GM12878 (cell line): ENCODE measurements around the gene COL4A1. TPM values are rescaled to one million over a fixed set of nuclear protein-coding genes. Genes with fewer than 3 reads are reported as not detected.

Experiments used
- ATAC-seq: fragments of 200-7000 bp; cut with Tn5 transposase; 3 replicates; pipeline ENCODE4 v1.9.1; 2020; ENCODE audit warnings: mild to moderate bottlenecking, moderate library complexity
- BruUV-seq: library from RNA; stranded (reverse); fragments of 400-500 nt; replicated peaks from 2 replicates; lab custom pipeline; 2021; lab: Mats Ljungman, UMichigan
- CTCF ChIA-PET: fragments of 300-600 bp; sonication (Branson Sonifier 250); formaldehyde crosslinking; extraction: SDS; loops from one replicate; lab custom pipeline; 2021; ENCODE audit warnings: inconsistent platforms; lab: Yijun Ruan, JAX
- POLR2A ChIA-PET: fragments of 350-600 bp; formaldehyde crosslinking; extraction: SDS; loops from one replicate; lab custom pipeline; 2021; ENCODE audit warnings: inconsistent platforms; lab: Charles Lee
- RAD21 ChIA-PET: fragments of 300-600 bp; sonication (Branson Sonifier 250); formaldehyde crosslinking; loops from one replicate; lab custom pipeline; 2023; ENCODE audit warnings: antibody characterized with exemption; ENCODE audit not compliant: unreplicated experiment; lab: Charles Lee
- SMC1A ChIA-PET: fragments of 300-600 bp; sonication (Branson Sonifier 250); formaldehyde crosslinking; loops from one replicate; lab custom pipeline; 2023; ENCODE audit not compliant: unreplicated experiment, uncharacterized antibody; lab: Charles Lee
- DNase-seq: peaks from one replicate; pipeline ENCODE4 v3.0.0-alpha.2; 2011; ENCODE audit warnings: low read depth, low spot score
- FAIRE-seq: peaks from 3 replicates; lab custom pipeline; 2011; peaks lifted over from hg19 to GRCh38; lab: Jason Lieb, UNC
- H2AFZ ChIP-seq: 2 replicates; pipeline ENCODE4 v1.6.0; 2011; ENCODE audit warnings: low read depth, low read length, control low read depth; ENCODE audit not compliant: control insufficient read depth
- H3K27ac ChIP-seq: 2 replicates; pipeline ENCODE4 v1.5.1; 2011; ENCODE audit warnings: control low read depth; ENCODE audit not compliant: control insufficient read depth, insufficient read depth
- H3K27me3 ChIP-seq, 2 experiments: replicated peaks in 1 of 2; 2 replicates each; pipeline versions ENCODE4 v1.6.0 to v1.6.1; 2011; ENCODE audit warnings: low read length in 1 of 2; ENCODE audit not compliant: control insufficient read depth in 2 of 2, insufficient read depth in 2 of 2
- H3K36me3 ChIP-seq, 2 experiments: 2 replicates each; pipeline ENCODE4 v1.5.1; 2011; ENCODE audit warnings: low read length in 1 of 2; ENCODE audit not compliant: control insufficient read depth in 2 of 2, insufficient read depth in 2 of 2
- H3K4me1 ChIP-seq: 2 replicates; pipeline ENCODE4 v1.6.1; 2011; ENCODE audit warnings: mild to moderate bottlenecking, low read length, moderate library complexity, mixed read lengths; ENCODE audit not compliant: control insufficient read depth, insufficient read depth
- H3K4me2 ChIP-seq: 2 replicates; pipeline ENCODE4 v1.6.0; 2011; ENCODE audit warnings: control low read depth; ENCODE audit not compliant: control insufficient read depth, insufficient read depth
- H3K4me3 ChIP-seq: fragments of 200-600 bp; sonication (generic); 2 replicates; pipeline ENCODE4 v1.5.1; 2016
- H3K79me2 ChIP-seq: 2 replicates; pipeline ENCODE4 v1.6.0; 2011; ENCODE audit warnings: low read length; ENCODE audit not compliant: control insufficient read depth, insufficient read depth
- H3K9ac ChIP-seq: 2 replicates; pipeline ENCODE4 v1.8.0; 2011; ENCODE audit warnings: low read length, control low read depth, mixed read lengths; ENCODE audit not compliant: control insufficient read depth, insufficient read depth
- H3K9me3 ChIP-seq: replicated peaks from 3 replicates; pipeline ENCODE4 v1.5.1; 2011; ENCODE audit warnings: mild to moderate bottlenecking, low read length; ENCODE audit not compliant: control insufficient read depth, insufficient read depth
- H4K20me1 ChIP-seq: 2 replicates; pipeline ENCODE4 v1.6.0; 2011; ENCODE audit not compliant: control insufficient read depth, insufficient read depth
- ASH2L ChIP-seq: fragments of 300-600, 200-600 bp; sonication (generic); IDR thresholded peaks from 2 replicates; pipeline ENCODE4 v1.6.1; 2017; ENCODE audit warnings: low read depth, mild to moderate bottlenecking, borderline replicate concordance
- CHD4 ChIP-seq: fragments of 200-600 bp; sonication (generic); IDR thresholded peaks from 2 replicates; pipeline ENCODE4 v1.6.1; 2016; ENCODE audit warnings: mild to moderate bottlenecking
- DPF2 ChIP-seq: fragments of 450-650 bp; IDR thresholded peaks from 2 replicates; pipeline ENCODE4 v1.6.1; 2017; ENCODE audit warnings: mild to moderate bottlenecking
- HCFC1 ChIP-seq: fragments of 150-350 bp; IDR thresholded peaks from 2 replicates; pipeline ENCODE4 v1.6.1; 2014; ENCODE audit warnings: low read length
- MEF2B ChIP-seq: fragments of 450-650 bp; IDR thresholded peaks from 2 replicates; pipeline ENCODE4 v1.6.1; 2018; ENCODE audit warnings: mild to moderate bottlenecking, moderate library complexity; ENCODE audit not compliant: partially characterized antibody, poor library complexity, severe bottlenecking
- MTA3 ChIP-seq: IDR thresholded peaks from 2 replicates; pipeline ENCODE4 v1.6.1; 2012; ENCODE audit warnings: low read length, inconsistent platforms, borderline replicate concordance
- MYB ChIP-seq: fragments of 150-350 bp; IDR thresholded peaks from 2 replicates; pipeline ENCODE4 v1.6.1; 2014; ENCODE audit warnings: mild to moderate bottlenecking, low read depth, low read length, borderline replicate concordance
- TAF1 ChIP-seq: IDR thresholded peaks from 2 replicates; pipeline ENCODE4 v1.6.1; 2011; ENCODE audit warnings: mild to moderate bottlenecking, low read depth, low read length, borderline replicate concordance
- TBL1XR1 ChIP-seq: IDR thresholded peaks from 2 replicates; pipeline ENCODE4 v1.6.1; 2012; ENCODE audit warnings: low read depth, low read length, improper control_type of control experiment
- TCF12 ChIP-seq: IDR thresholded peaks from 2 replicates; pipeline ENCODE4 v1.6.1; 2011; ENCODE audit warnings: low read depth, mild to moderate bottlenecking, low read length
- WGBS: methylation state at CpG from one replicate; pipeline ENCODE4 v1.1.6; 2016; ENCODE audit warnings: low lambda C conversion rate; ENCODE audit not compliant: insufficient replicate concordance, insufficient coverage; ENCODE audit errors: missing lambda C conversion rate; 5-methylcytosine and 5-hydroxymethylcytosine counted together
- in situ Hi-C: fragments of 300-500 bp; cut with MboI; formaldehyde crosslinking; loops from 9 replicates; pipeline ENCODE4 v1.14.3; 2018; ENCODE audit warnings: mixed read lengths
- intact Hi-C: fragments of 100-400 bp; cut with micrococcal nuclease; formaldehyde crosslinking; loops from one replicate; pipeline ENCODE4 v1.14.2; 2022; ENCODE audit not compliant: unreplicated experiment
- polyA plus RNA-seq, 11 experiments: library from polyadenylated mRNA; depleted of rRNA in 4 of 11; unstranded in 6 of 11; stranded (reverse) in 5 of 11; fragments of >200 nt; fragmentation: Nextera tagmentation in 4 of 11; fragmentation: Illumina TruSeq in 1 of 11; extraction: Ambion mirVana in 4 of 11; extraction: Trizol in 1 of 11; gene quantifications; 1 replicate in 1 of 11; 2 replicates in 10 of 11; pipeline versions ENCODE4 v1.2.1 to v1.2.3, GENCODE V29; 2011 to 2016; ENCODE audit warnings: inconsistent platforms in 2 of 11, missing spikeins in 2 of 11, low read depth in 1 of 11
- total RNA-seq, 4 experiments: library from RNA; depleted of rRNA in 3 of 4; stranded (reverse); fragments of >200 nt in 3 of 4; fragmentation: Illumina TruSeq in 1 of 4; extraction: Trizol in 1 of 4; gene quantifications; 2 replicates each; pipeline versions ENCODE4 v1.2.1 to v1.2.3, GENCODE V29; 2013 to 2021
- TF ChIP-seq, protein P1 (sequence below): fragments of 450-650 bp; IDR thresholded peaks from 2 replicates; pipeline ENCODE4 v1.6.1; 2017; ENCODE audit warnings: mild to moderate bottlenecking

COL4A1 gene
- total and polyA plus RNA-seq, 10 of the 15 experiments (the other 5 are each of a cell fraction or from before 2014, with no cell fraction given) = 0.07 to 0.31 (median 0.13) TPM; not detected in 6

DNA sequence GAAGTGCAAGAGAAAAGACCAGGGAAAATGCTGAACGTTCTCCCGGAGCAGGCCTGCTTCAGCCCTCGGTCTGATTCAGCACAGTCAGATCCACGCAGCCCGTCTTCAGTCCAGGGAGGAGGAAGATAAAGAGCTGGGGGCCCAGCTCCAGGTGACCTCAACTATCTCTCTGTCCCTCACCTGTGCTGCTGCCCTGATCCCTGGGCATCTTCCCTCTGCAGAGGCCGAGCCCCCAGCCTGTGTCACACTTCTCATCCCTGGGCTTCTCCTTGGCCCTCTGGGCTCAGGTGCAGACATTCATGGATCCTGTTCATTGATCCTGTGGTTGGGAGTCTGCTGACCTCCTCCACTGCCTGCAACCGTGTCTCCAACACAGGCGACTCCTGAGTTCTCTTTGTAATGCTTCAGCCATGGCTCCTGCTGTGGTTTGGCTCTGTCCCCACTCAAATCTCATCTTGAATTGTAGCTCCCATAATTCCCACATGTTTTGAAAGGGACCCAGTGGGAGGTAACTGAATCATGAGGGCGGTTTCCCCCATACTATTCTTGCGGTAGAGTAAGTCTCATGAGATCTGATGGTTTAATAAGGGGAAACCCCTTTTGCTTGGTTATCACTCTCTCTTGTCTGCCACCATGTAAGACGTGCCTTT lies 28.0 kb upstream of the COL4A1 start:
- FAIRE-seq = no peak
- H2AFZ ChIP-seq = no peak overlapping the region
- TF ChIP-seq TAF1 (no peak), MEF2B (no peak), TCF12 (no peak), MTA3 (no peak), DPF2 (no peak), ASH2L (no peak), TBL1XR1 (no peak), HCFC1 (no peak), CHD4 (no peak), MYB (no peak)
- TF ChIP-seq, protein P1, sequence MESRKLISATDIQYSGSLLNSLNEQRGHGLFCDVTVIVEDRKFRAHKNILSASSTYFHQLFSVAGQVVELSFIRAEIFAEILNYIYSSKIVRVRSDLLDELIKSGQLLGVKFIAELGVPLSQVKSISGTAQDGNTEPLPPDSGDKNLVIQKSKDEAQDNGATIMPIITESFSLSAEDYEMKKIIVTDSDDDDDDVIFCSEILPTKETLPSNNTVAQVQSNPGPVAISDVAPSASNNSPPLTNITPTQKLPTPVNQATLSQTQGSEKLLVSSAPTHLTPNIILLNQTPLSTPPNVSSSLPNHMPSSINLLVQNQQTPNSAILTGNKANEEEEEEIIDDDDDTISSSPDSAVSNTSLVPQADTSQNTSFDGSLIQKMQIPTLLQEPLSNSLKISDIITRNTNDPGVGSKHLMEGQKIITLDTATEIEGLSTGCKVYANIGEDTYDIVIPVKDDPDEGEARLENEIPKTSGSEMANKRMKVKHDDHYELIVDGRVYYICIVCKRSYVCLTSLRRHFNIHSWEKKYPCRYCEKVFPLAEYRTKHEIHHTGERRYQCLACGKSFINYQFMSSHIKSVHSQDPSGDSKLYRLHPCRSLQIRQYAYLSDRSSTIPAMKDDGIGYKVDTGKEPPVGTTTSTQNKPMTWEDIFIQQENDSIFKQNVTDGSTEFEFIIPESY = no peak
- no peaks in the 10 kb centered on the region for H3K79me2 ChIP-seq
- H3K4me1 ChIP-seq = no peaks in the 10 kb centered on the region
- peaks cover 5% of the 10 kb centered on the region; the same call in 2 of the 3 replicates for H3K9me3 ChIP-seq
- ChIA-PET SMC1A (no interaction called here), RAD21 (no interaction called here), CTCF (no interaction called here), POLR2A (no interaction called here)
- DNase-seq = no peak
- H3K4me3 ChIP-seq = no peak overlapping the region
- H3K27me3 ChIP-seq = no peaks in the 10 kb centered on the region; a peak in 1 of 4 replicates
- ATAC-seq = no peak
- no peak overlapping the region for H3K4me2 ChIP-seq
- intact Hi-C loops = no loop called here
- no peak overlapping the region for H3K9ac ChIP-seq
- H4K20me1 ChIP-seq = no peaks in the 10 kb centered on the region
- 31% methylated on average over 11 of the region's 11 CpGs for WGBS
- no TSS peak for BruUV-seq
- H3K36me3 ChIP-seq = no peaks in the 10 kb centered on the region
- H3K27ac ChIP-seq = no peak overlapping the region
- in situ Hi-C loops = no loop called here
